ENCODE results near the gene PPP1R12B.
"Not testable (repeated sequence)": the region's sequence is repeated elsewhere in the genome, so short reads cannot be mapped to it uniquely, and the experiment has no call there.

PPP1R12B gene

GRCh38 chr1:202473266-202474045 lies 125.0 kb downstream of the PPP1R12B start:
- DNase-seq (ENCODE audit: extremely low read depth in 1 of 2, low read depth in 1 of 2): not testable (repeated sequence)

GRCh38 chr1:202479661-202480060 lies 131.2 kb downstream of the PPP1R12B start:
- not testable (repeated sequence) for DNase-seq (ENCODE audit: extremely low read depth in 1 of 2, low read depth in 1 of 2)

- DNase-seq (ENCODE audit: extremely low read depth in 1 of 2, low read depth in 1 of 2): not testable (repeated sequence)
Measured at GRCh38 chr1:202480640-202481039, 132.1 kb downstream of the PPP1R12B start.

- DNase-seq (ENCODE audit: extremely low read depth in 1 of 2, low read depth in 1 of 2): not testable (repeated sequence)
Measured at GRCh38 chr1:202483362-202483761, 134.9 kb downstream of the PPP1R12B start.

GRCh38 chr1:202484032-202484431 lies 135.5 kb downstream of the PPP1R12B start:
- not testable (repeated sequence) for DNase-seq (ENCODE audit: extremely low read depth in 1 of 2, low read depth in 1 of 2)

- DNase-seq (ENCODE audit: extremely low read depth in 1 of 2, low read depth in 1 of 2): not testable (repeated sequence)
Measured at GRCh38 chr1:202484820-202485219, 136.3 kb downstream of the PPP1R12B start.

GRCh38 chr1:202488178-202488649 lies 139.7 kb downstream of the PPP1R12B start:
- DNase-seq (ENCODE audit: extremely low read depth in 1 of 2, low read depth in 1 of 2): not testable (repeated sequence)

GRCh38 chr1:202489101-202489500 lies 140.6 kb downstream of the PPP1R12B start:
- DNase-seq (ENCODE audit: extremely low read depth in 1 of 2, low read depth in 1 of 2): not testable (repeated sequence)

- DNase-seq (ENCODE audit: extremely low read depth in 1 of 2, low read depth in 1 of 2): not testable (repeated sequence)
Measured at GRCh38 chr1:202493112-202493511, 144.6 kb downstream of the PPP1R12B start.

- no peak for DNase-seq (ENCODE audit: extremely low read depth in 1 of 2, low read depth in 1 of 2)
Measured at GRCh38 chr1:202498542-202498941, 150.0 kb downstream of the PPP1R12B start.

GRCh38 chr1:202499997-202500396 lies 151.5 kb downstream of the PPP1R12B start:
- not testable (repeated sequence) for DNase-seq (ENCODE audit: extremely low read depth in 1 of 2, low read depth in 1 of 2)

GRCh38 chr1:202501281-202501680 lies 152.8 kb downstream of the PPP1R12B start:
- DNase-seq (ENCODE audit: extremely low read depth in 1 of 2, low read depth in 1 of 2): no peak

- DNase-seq (ENCODE audit: extremely low read depth in 1 of 2, low read depth in 1 of 2): no peak
Measured at GRCh38 chr1:202505356-202505755, 156.9 kb downstream of the PPP1R12B start.

GRCh38 chr1:202505880-202506575 lies 157.5 kb downstream of the PPP1R12B start:
- not testable (repeated sequence) for DNase-seq (ENCODE audit: extremely low read depth in 1 of 2, low read depth in 1 of 2)

- DNase-seq (ENCODE audit: extremely low read depth in 1 of 2, low read depth in 1 of 2): not testable (repeated sequence)
Measured at GRCh38 chr1:202508863-202509262, 160.4 kb downstream of the PPP1R12B start.

- DNase-seq (ENCODE audit: extremely low read depth in 1 of 2, low read depth in 1 of 2): not testable (repeated sequence)
Measured at GRCh38 chr1:202513875-202514274, 165.4 kb downstream of the PPP1R12B start.

GRCh38 chr1:202516434-202516877 lies 168.0 kb downstream of the PPP1R12B start:
- DNase-seq (ENCODE audit: extremely low read depth in 1 of 2, low read depth in 1 of 2): no peak

- DNase-seq (ENCODE audit: extremely low read depth in 1 of 2, low read depth in 1 of 2): not testable (repeated sequence)
Measured at GRCh38 chr1:202517146-202517545, 168.6 kb downstream of the PPP1R12B start.

GRCh38 chr1:202518180-202518579 lies 169.7 kb downstream of the PPP1R12B start:
- not testable (repeated sequence) for DNase-seq (ENCODE audit: extremely low read depth in 1 of 2, low read depth in 1 of 2)

- DNase-seq (ENCODE audit: extremely low read depth in 1 of 2, low read depth in 1 of 2): not testable (repeated sequence)
Measured at GRCh38 chr1:202518905-202519304, 170.4 kb downstream of the PPP1R12B start.

- not testable (repeated sequence) for DNase-seq (ENCODE audit: extremely low read depth in 1 of 2, low read depth in 1 of 2)
Measured at GRCh38 chr1:202520129-202520856, 171.8 kb downstream of the PPP1R12B start.
